ENCODE measurements around the gene CD46.
"Not testable (repeated sequence)": the region's sequence is repeated elsewhere in the genome, so short reads cannot be mapped to it uniquely, and the experiment has no call there.

The CD46 gene

GRCh38 chr1:207751463-207751789, 428 bp upstream of the CD46 start:
- DNase-seq (ENCODE audit: low read depth) = not testable (repeated sequence)

DNA sequence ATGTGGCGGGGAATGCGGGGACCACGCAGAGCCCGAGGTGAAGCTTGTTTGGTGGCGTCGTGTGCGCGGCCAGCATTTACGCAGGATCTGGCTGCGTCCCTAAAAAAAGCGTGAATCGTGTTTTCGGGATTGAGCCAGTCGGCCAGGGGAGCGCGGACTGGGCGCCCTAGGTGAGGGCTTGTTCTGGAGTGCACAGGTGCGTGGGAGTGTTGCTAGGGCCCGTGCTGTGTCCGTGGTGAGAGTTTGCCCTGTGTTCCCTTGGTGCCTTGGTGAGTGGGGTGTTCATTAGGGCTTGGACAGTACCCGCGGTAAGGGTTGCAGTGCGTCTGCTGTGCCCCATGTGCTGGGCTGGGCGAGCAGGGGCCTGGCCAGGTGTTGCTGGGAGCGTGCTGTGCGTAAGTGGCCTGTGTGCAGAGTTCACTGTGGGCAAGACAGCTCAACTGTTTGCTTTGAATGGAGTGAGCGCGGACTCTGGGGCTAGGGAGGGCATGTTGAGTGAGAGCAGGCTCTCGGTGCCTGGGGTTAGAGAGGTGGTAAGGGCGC, 673 bp downstream of the CD46 start:
- DNase-seq (ENCODE audit: low read depth) = no peak

GRCh38 chr1:207753611-207754010, 1.8 kb downstream of the CD46 start:
- no peak for DNase-seq (ENCODE audit: low read depth)

- DNase-seq (ENCODE audit: low read depth) = no peak
These were observed 2.2 kb downstream of the CD46 start for GRCh38 chr1:207754011-207754410.

- DNase-seq (ENCODE audit: low read depth) = no peak
These were observed 3.3 kb downstream of the CD46 start for GRCh38 chr1:207754974-207755700.

DNA sequence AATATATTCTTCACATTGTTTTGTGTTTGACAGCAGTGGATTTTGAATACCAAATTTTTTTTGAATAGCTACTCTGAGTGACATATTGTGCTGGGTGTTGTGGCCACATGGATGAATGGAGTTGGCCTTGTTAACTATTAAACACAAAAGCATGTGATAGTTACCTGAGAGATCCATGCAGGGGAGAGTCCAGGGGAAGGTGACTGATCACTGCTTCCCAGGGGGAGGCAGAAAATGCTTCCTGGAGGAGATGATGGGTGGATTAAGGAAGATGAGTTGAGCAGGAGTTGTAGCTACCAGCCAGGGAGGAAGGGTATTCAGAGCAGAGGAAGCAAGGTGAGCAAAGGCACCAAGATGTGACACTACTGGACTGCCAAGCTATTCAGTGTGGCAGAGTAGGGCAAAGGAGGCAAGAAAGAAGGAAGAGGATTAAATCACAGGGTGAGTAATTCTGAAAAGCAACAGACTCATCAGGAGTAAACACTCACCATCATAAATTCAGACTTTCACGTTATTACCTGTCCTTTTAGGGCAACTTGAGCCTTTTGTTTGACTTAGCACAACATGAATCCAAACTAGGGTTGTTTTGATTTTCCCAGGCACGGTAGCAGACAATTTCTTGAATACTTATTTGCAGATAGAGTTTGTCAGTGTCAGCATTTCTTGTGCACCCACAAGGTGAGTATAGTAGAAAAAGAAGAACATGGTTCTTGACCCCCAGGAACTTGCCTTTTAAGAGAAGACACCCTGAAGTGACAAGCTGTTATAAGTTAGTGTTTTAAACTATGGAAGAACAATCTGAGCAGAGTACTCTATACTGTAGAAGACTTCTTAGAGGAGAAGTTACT, 4.2 kb downstream of the CD46 start:
- DNase-seq (ENCODE audit: low read depth) = no peak

DNA sequence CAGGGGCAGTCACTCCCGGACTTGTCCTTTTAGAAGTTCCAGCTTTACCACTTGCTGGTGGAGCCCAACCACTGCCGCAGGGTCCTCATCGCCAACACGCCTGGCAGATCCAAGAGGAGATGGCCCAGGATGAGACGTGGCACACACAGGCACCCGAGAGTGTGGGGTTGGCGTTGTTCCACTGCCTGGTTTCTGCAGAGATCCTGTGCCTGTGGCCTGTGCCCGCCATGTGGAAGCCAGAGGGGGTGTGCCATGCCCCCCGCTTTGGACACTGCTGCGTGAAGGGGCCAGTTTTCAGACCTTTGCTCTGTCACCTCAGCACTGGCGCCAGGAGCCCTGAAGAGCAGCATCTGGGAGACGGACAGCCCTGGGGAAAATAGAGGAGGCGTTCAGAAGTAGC, 10.8 kb downstream of the CD46 start:
- no peak for DNase-seq (ENCODE audit: low read depth)

GRCh38 chr1:207763091-207763490, 11.2 kb downstream of the CD46 start:
- no peak for DNase-seq (ENCODE audit: low read depth)

DNA sequence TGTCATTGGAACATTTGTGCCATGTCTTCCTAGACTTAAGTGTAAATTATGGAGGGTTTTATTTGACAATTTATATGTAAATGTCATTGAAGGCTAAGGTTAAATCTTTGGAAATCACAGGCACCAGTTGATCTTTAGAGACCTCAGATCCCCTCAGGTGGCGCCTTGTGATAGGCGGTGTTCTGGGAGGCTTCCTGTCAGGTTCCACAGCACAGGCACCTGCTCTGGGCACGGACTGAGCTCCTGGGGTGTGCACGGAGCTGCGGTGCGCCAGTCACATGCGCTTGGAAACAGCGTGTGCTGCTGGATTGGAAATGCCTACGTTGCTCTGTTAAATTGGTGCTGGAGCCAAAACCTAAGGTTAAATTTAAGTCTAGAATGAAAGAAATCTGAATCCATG, 12.1 kb downstream of the CD46 start:
- no peak for DNase-seq (ENCODE audit: low read depth)

DNA sequence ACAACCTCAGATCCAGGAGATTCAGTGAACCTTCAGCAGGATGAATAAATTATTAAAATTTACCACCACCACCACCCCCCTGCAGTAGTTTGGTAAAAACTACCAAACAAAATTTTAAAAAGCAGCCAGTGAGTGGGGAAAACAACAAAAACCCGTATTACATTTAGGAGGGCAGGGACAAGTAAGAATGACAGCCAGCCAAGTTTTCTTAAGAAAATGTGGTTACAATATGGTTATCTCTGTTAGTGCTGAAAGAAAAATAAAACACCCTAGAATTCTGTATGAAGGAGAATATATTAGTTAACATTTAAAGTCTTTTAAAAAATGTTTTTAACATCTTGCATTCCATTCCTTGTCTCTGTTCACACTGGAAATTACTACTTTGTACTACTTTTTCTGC, 14.7 kb downstream of the CD46 start:
- DNase-seq (ENCODE audit: low read depth) = no peak

- not testable (repeated sequence) for DNase-seq (ENCODE audit: low read depth)
These were observed 18.7 kb downstream of the CD46 start for GRCh38 chr1:207770514-207770913.

GRCh38 chr1:207776045-207776444, 24.2 kb downstream of the CD46 start:
- DNase-seq (ENCODE audit: low read depth) = not testable (repeated sequence)

GRCh38 chr1:207777412-207777811, 25.6 kb downstream of the CD46 start:
- DNase-seq (ENCODE audit: low read depth) = not testable (repeated sequence)

DNA sequence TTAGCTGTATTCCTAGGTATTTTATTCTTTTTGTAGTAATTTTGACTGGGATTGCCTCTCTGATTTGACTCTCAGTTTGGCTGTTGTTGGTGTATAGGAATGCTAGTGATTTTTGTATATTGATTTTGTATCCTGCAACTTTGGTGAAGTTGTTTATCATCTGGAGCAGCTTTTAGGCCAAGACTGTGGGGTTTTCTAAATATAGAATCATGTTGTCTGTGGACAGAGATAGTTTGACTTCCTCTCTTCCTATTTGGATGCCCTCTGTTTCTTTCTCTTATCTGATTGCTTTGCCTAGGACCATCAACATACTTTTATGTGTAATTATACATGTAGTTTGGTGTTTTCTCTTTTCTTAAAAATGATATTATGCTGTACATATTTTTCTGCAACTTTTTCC, 27.2 kb downstream of the CD46 start:
- no peak for DNase-seq (ENCODE audit: low read depth)

GRCh38 chr1:207781312-207781711, 29.5 kb downstream of the CD46 start:
- no peak for DNase-seq (ENCODE audit: low read depth)

DNA sequence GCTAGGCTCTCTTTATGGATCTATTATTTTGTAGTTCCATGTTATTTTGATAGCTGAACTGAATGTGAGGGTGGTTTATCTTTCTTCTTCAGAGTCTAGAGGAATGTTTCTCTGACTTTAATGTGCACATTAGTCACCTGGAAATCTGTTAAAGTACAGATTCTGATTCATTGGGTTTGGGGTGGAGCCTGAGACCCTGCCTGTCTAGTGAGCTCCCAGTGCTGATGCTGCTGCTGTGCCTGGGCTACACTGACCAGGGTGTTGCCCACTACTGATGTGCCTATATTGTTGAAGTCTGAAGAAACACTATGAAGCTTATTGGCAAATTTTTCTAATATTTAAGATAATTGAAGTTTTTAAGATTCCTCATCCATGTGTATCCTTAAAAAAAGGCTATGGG, 35.9 kb downstream of the CD46 start:
- no peak for DNase-seq (ENCODE audit: low read depth)

GRCh38 chr1:207789386-207789785, 37.5 kb downstream of the CD46 start:
- DNase-seq (ENCODE audit: low read depth) = no peak

DNA sequence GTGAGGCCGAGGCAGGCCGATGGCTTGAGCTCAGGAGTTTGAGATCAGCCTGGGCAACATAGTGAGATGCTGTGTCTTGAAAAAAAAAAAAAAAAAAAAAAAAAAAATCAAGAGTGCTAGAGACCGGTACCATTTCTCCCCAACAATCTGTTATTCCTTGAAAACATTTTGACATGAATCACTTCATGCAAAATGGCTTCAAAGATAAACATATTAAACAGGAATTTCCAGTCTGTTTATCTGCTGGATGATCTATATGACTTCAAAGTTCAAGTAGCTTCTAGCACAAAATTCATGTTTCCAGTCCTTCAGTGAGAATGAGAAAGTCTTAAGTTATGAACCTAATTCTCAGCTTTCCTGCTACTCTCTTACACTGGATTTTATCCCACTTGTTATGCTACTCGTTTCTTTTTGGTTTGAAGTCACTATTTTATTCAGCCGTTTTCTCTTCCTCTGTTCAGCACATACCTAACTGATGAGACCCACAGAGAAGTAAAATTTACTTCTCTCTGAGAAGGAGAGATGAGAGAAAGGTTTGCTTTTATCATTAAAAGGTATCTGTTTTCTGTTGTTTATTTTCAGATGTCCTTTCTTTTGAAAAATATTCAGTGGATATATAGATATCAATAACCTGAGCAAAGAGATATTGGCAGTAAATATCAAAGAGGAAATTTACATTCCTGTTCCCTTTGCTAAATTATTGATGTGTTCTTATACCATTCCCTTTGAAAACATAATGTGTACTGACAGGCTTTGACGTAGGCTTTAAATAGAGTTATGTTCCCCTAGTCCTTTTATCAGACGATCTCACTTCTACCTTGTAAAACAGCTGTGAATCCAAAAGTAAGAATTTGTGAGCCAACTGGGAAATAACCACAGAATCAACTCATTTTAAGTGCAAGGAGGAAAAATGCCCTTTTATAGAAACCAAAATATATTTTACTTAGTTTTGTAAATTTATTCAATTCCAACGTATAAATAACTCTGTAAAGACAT, 38.2 kb downstream of the CD46 start:
- DNase-seq (ENCODE audit: low read depth) = no peak

- DNase-seq (ENCODE audit: low read depth) = no peak
These were observed 39.4 kb downstream of the CD46 start for GRCh38 chr1:207791290-207791689.

DNA sequence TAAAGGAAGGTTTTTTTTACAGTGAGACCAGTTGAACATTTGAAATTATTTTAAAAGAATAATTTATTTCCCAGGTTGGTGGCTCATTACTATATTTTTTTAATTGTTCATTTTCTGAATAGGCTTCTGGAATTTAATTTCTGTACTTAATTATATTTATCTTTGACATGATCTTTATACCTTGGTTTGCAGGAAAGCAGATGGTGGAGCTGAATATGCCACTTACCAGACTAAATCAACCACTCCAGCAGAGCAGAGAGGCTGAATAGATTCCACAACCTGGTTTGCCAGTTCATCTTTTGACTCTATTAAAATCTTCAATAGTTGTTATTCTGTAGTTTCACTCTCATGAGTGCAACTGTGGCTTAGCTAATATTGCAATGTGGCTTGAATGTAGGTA, 41.5 kb downstream of the CD46 start:
- no peak for DNase-seq (ENCODE audit: low read depth)

DNA sequence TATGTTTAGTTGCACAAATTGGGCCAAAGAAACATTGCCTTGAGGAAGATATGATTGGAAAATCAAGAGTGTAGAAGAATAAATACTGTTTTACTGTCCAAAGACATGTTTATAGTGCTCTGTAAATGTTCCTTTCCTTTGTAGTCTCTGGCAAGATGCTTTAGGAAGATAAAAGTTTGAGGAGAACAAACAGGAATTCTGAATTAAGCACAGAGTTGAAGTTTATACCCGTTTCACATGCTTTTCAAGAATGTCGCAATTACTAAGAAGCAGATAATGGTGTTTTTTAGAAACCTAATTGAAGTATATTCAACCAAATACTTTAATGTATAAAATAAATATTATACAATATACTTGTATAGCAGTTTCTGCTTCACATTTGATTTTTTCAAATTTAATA, 43.0 kb downstream of the CD46 start:
- no peak for DNase-seq (ENCODE audit: low read depth)

Measured in T follicular helper cell (primary cell).